OCI-LY7 (cell line): ENCODE results near the gene GSTO1. TPM values are rescaled to one million over a fixed set of nuclear protein-coding genes. Genes with fewer than 3 reads are reported as not detected.

Source experiments
- Bru-seq: library from RNA; stranded (reverse); fragments of 400-500 nt; gene quantifications from one replicate; lab custom pipeline; 2021; lab: Mats Ljungman, UMichigan
- BruChase-seq, 2 experiments: library from RNA; stranded (reverse); fragments of 400-500 nt; gene quantifications; one replicate each; lab custom pipeline; 2021; lab: Mats Ljungman, UMichigan
- BruUV-seq: library from RNA; stranded (reverse); fragments of 400-500 nt; replicated peaks from 2 replicates; lab custom pipeline; 2021; lab: Mats Ljungman, UMichigan
- CTCF ChIA-PET: fragments of 300-600 bp; sonication (Branson Sonifier 250); formaldehyde crosslinking; loops from one replicate; lab custom pipeline; 2022; ENCODE audit warnings: antibody characterized with exemption; ENCODE audit not compliant: unreplicated experiment; lab: Charles Lee
- POLR2A ChIA-PET: fragments of 300-600 bp; sonication (Branson Sonifier 250); formaldehyde crosslinking; loops from one replicate; lab custom pipeline; 2022; ENCODE audit warnings: antibody characterized with exemption; lab: Charles Lee
- DNase-seq: peaks from one replicate; pipeline ENCODE4 v3.0.0-alpha.2; 2015; ENCODE audit warnings: low spot score
- H2AFZ ChIP-seq: fragments of 200-600 bp; sonication (generic), shearing (Covaris generic); 2 replicates; pipeline ENCODE4 v1.6.1; 2014; ENCODE audit warnings: mild to moderate bottlenecking, antibody characterized with exemption, low read length, moderate library complexity
- H3K27ac ChIP-seq: fragments of 200-600 bp; sonication (generic); 2 replicates; pipeline ENCODE4 v1.5.1; 2014; ENCODE audit warnings: mixed run types, low read depth, mild to moderate bottlenecking, moderate library complexity, low read length, inconsistent platforms; ENCODE audit not compliant: poor library complexity, severe bottlenecking
- H3K36me3 ChIP-seq: fragments of 200-600 bp; sonication (generic); 2 replicates; pipeline ENCODE4 v1.6.1; 2014; ENCODE audit warnings: mild to moderate bottlenecking, antibody characterized with exemption, low read length, moderate library complexity, mixed read lengths; ENCODE audit not compliant: insufficient read depth
- H3K4me1 ChIP-seq: fragments of 200-600 bp; sonication (generic); 2 replicates; pipeline ENCODE4 v1.5.1; 2014; ENCODE audit warnings: mild to moderate bottlenecking, low read length; ENCODE audit not compliant: insufficient read depth, poor library complexity, severe bottlenecking
- H3K4me2 ChIP-seq: fragments of 200-600 bp; sonication (generic); 2 replicates; pipeline ENCODE4 v1.6.1; 2014; ENCODE audit warnings: mild to moderate bottlenecking, low read length
- H3K4me3 ChIP-seq: fragments of 200-600 bp; sonication (generic); 2 replicates; pipeline ENCODE4 v1.5.1; 2014; ENCODE audit warnings: mild to moderate bottlenecking, low read depth, low read length; ENCODE audit not compliant: poor library complexity, severe bottlenecking
- H3K79me2 ChIP-seq: fragments of 200-600 bp; sonication (generic); 2 replicates; pipeline ENCODE4 v1.6.1; 2016; ENCODE audit warnings: low read depth, mild to moderate bottlenecking, low read length, moderate library complexity, mixed read lengths; ENCODE audit not compliant: insufficient read depth
- H3K9me2 ChIP-seq: fragments of 200-600 bp; sonication (generic); 2 replicates; pipeline ENCODE4 v1.6.1; 2016; ENCODE audit warnings: mild to moderate bottlenecking, low read length, mixed read lengths; ENCODE audit not compliant: insufficient read depth
- H3K9me3 ChIP-seq: fragments of 200-600 bp; sonication (generic); 2 replicates; pipeline ENCODE4 v1.6.1; 2014; ENCODE audit warnings: mild to moderate bottlenecking, mixed run types, low read length, mixed read lengths
- H4K20me1 ChIP-seq: fragments of 200-600 bp; sonication (generic); 2 replicates; pipeline ENCODE4 v1.6.1; 2014; ENCODE audit warnings: mild to moderate bottlenecking, antibody characterized with exemption, low read length, moderate library complexity, mixed read lengths; ENCODE audit not compliant: insufficient read depth
- EZH2phosphoT487 ChIP-seq: fragments of 200-600 bp; sonication (generic); IDR thresholded peaks from 2 replicates; pipeline ENCODE4 v1.6.1; 2018; ENCODE audit warnings: low read depth, borderline replicate concordance, mild to moderate bottlenecking, mixed run types, antibody characterized with exemption, low read length, moderate library complexity, mixed read lengths
- intact Hi-C: fragments of 100-400 bp; cut with micrococcal nuclease; formaldehyde crosslinking; loops from one replicate; pipeline ENCODE4 v1.10.0; 2022; ENCODE audit not compliant: unreplicated experiment
- long read RNA-seq: library from polyadenylated mRNA; stranded (forward); transcript quantifications from one replicate; pipeline ENCODE4 v2.0.0, GENCODE V29; 2022
- total RNA-seq, 2 experiments: library from RNA; depleted of rRNA in 1 of 2; stranded (reverse); fragments of >200 nt in 1 of 2; shearing (Covaris generic) in 1 of 2; gene quantifications; 2 replicates each; pipeline ENCODE4 v1.2.3, GENCODE V29; 2014 to 2022
- TF ChIP-seq, protein P1 (sequence below): fragments of 200-600 bp; sonication (generic); conservative IDR thresholded peaks from 2 replicates; pipeline ENCODE4 v1.5.1; 2014; ENCODE audit warnings: mild to moderate bottlenecking, antibody characterized with exemption, low read length, moderate library complexity, mixed read lengths

GSTO1 gene
- total RNA-seq (2014; rRNA removed; shearing (Covaris generic)) (21.4 and 27.4 TPM in 2 replicates), total RNA-seq (2022) (1.7 and 2.6 TPM in 2 replicates), Bru-seq, nascent RNA (percentile 33 among the genes with signal in this experiment), BruChase-seq, experiment 1, labeled RNA remaining after a 6-hour chase (percentile 22 among the genes with signal in this experiment), BruChase-seq, experiment 2, labeled RNA remaining after a 2-hour chase (percentile 27 among the genes with signal in this experiment)
- long read RNA-seq, partial matches to known transcripts: 1 of 6 reads
- long read RNA-seq, other reads (novel, unspliced or antisense): 1 of 6 reads

DNA sequence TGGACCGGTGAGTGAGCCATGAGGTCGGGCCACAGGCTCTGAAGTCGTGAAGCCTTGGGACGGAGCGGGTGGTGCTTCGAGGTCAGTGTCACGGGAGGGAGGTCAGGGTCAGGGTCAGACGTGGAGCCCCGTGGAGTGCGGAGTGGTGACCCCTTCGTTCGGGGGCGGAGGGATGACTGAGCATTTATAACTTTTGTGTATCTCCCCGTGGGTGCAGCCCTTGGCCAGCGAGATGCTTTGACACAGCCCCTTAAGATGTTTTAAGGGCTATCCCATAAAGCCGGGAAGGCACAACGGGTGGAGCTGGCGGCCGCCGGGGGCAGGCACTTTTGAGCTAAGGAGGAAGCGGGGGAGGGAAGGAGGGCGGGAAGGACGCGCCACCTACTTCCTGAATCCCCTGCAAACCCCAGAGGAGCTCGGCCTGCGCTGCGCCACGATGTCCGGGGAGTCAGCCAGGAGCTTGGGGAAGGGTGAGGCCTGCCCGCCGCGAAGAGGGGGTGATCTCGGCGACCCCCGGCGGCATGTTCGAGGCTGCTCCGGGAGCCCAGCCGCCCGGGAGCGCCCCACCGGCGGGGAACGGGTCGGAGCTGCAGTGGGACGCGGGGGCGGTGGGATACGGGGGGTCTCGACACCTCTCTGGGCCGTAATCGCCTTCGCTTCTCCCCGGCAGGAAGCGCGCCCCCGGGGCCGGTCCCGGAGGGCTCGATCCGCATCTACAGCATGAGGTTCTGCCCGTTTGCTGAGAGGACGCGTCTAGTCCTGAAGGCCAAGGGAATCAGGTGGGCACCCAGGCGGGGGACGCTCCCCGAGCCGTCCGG, at the start of gene GSTO1:
Gene GSTO1 (plus strand): TSS at position 400 of the 818 bp plus-strand sequence. CDS start 37 bp downstream, at position 437.
- BruUV-seq: no TSS peak
- ChIA-PET CTCF (no interaction called here), POLR2A (no interaction called here)
- no peak for TF ChIP-seq EZH2phosphoT487
- TF ChIP-seq, protein P1, sequence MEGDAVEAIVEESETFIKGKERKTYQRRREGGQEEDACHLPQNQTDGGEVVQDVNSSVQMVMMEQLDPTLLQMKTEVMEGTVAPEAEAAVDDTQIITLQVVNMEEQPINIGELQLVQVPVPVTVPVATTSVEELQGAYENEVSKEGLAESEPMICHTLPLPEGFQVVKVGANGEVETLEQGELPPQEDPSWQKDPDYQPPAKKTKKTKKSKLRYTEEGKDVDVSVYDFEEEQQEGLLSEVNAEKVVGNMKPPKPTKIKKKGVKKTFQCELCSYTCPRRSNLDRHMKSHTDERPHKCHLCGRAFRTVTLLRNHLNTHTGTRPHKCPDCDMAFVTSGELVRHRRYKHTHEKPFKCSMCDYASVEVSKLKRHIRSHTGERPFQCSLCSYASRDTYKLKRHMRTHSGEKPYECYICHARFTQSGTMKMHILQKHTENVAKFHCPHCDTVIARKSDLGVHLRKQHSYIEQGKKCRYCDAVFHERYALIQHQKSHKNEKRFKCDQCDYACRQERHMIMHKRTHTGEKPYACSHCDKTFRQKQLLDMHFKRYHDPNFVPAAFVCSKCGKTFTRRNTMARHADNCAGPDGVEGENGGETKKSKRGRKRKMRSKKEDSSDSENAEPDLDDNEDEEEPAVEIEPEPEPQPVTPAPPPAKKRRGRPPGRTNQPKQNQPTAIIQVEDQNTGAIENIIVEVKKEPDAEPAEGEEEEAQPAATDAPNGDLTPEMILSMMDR: no peak
- Histone ChIP-seq H3K4me2 (peak within 1 kb of the TSS; percentile 75), H3K9me2 (no peaks in the 10 kb centered on the region), H3K79me2 (peaks cover 23% of the 10 kb centered on the region; the same call in 1 of the 2 replicates), H3K9me3 (no peaks in the 10 kb centered on the region), H3K4me1 (peaks cover 14% of the 10 kb centered on the region), H3K4me3 (peak within 1 kb of the TSS; percentile 76), H3K36me3 (peaks cover 24% of the 10 kb centered on the region), H3K27ac (peak within 1 kb of the TSS; percentile 14), H4K20me1 (no peaks in the 10 kb centered on the region; the same call in 1 of the 2 replicates), H2AFZ (peak within 1 kb of the TSS; percentile 72)
- intact Hi-C loops: no loop called here
- peak; percentile 54 for DNase-seq

- intact Hi-C loops: loop anchor here (2.0 kb wide), 1 partner anchor 320 kb away; no protein-coding TSS in a partner anchor
- Histone ChIP-seq H2AFZ (no peak overlapping the region), H3K4me3 (no peak overlapping the region), H3K27ac (no peak overlapping the region), H3K4me2 (no peak overlapping the region), H4K20me1 (no peaks in the 10 kb centered on the region), H3K4me1 (no peaks in the 10 kb centered on the region), H3K9me3 (no peaks in the 10 kb centered on the region), H3K36me3 (no peaks in the 10 kb centered on the region), H3K9me2 (no peaks in the 10 kb centered on the region), H3K79me2 (no peaks in the 10 kb centered on the region)
- CTCF ChIA-PET: no interaction called here
- no TSS peak for BruUV-seq
- TF ChIP-seq, protein P1: no peak
- TF ChIP-seq EZH2phosphoT487: no peak
- no peak for DNase-seq
- POLR2A ChIA-PET: no interaction called here
Measured at GRCh38 chr10:104208730-104209129, 46.0 kb upstream of the GSTO1 start.
